DMS53 (cell line): ENCODE measurements around the gene HOTAIR.

Source experiments
- DNase-seq: peaks from one replicate; lab custom pipeline; 2025; lab: John Stamatoyannopoulos, UW

HOTAIR gene

GRCh38 chr12:53986686-53987483 is 12.1 kb upstream of the HOTAIR start:
- DNase-seq, result no peak

- no peak for DNase-seq
Measured at GRCh38 chr12:53985994-53986685, 11.4 kb upstream of the HOTAIR start.

- no peak for DNase-seq
Measured at GRCh38 chr12:53985692-53985993, 10.9 kb upstream of the HOTAIR start.

GRCh38 chr12:53984901-53985691 is 10.3 kb upstream of the HOTAIR start, which contains the start of gene HOXC10:
HOXC10 (plus strand) TSS chr12:53985146; CDS start chr12:53985260, 114 bp downstream.
- DNase-seq, result peak; percentile 63

- no peak for DNase-seq
Measured at GRCh38 chr12:53983950-53984572, 9.3 kb upstream of the HOTAIR start.

GRCh38 chr12:53983568-53983949 is 8.8 kb upstream of the HOTAIR start:
- no peak for DNase-seq

GRCh38 chr12:53982648-53983567 is 8.2 kb upstream of the HOTAIR start:
- no peak for DNase-seq

- no peak for DNase-seq
Measured at GRCh38 chr12:53981634-53982565, 7.1 kb upstream of the HOTAIR start.

- DNase-seq, result no peak
Measured at GRCh38 chr12:53980802-53981496, 6.2 kb upstream of the HOTAIR start.

GRCh38 chr12:53980104-53980801 is 5.5 kb upstream of the HOTAIR start:
- no peak for DNase-seq

- no peak for DNase-seq
Measured at GRCh38 chr12:53978477-53979356, 4.0 kb upstream of the HOTAIR start.

- DNase-seq, result no peak
Measured at GRCh38 chr12:53977596-53978445, 3.1 kb upstream of the HOTAIR start.

GRCh38 chr12:53976823-53977595 is 2.3 kb upstream of the HOTAIR start:
- DNase-seq, result no peak

- no peak for DNase-seq
Measured at GRCh38 chr12:53976172-53976822, 1.5 kb upstream of the HOTAIR start.

- no peak for DNase-seq
Measured at GRCh38 chr12:53975479-53976152, 862 bp upstream of the HOTAIR start.
